ENCODE results near the gene MAPK8IP3.

GRCh38 chr16:1762879-1763520 lies 57.0 kb downstream of the MAPK8IP3 start:
- TF ChIP-seq CTCF (IDR thresholded peaks at IDR 0.05; ENCODE audit: low read depth, low read length) (no peak), EZH2phosphoT487 (IDR thresholded peaks at IDR 0.05; ENCODE audit: low read depth) (no peak)
